ENCODE data around the gene GGACT. TPM values are rescaled to one million over a fixed set of nuclear protein-coding genes. Genes with fewer than 3 reads are reported as not detected.

The GGACT gene
- total RNA-seq, 1 donor from 2014 or later, result 1.4 TPM

Other genes with a start within 250 kb of the GGACT start
- 107 TPM for gene TMTC4, start 86.0 kb upstream of the GGACT start, total RNA-seq